Measurements from ENCODE around the gene NUP85.
"Not testable (repeated sequence)": the region's sequence is repeated elsewhere in the genome, so short reads cannot be mapped to it uniquely, and the experiment has no call there.

NUP85 gene

DNA sequence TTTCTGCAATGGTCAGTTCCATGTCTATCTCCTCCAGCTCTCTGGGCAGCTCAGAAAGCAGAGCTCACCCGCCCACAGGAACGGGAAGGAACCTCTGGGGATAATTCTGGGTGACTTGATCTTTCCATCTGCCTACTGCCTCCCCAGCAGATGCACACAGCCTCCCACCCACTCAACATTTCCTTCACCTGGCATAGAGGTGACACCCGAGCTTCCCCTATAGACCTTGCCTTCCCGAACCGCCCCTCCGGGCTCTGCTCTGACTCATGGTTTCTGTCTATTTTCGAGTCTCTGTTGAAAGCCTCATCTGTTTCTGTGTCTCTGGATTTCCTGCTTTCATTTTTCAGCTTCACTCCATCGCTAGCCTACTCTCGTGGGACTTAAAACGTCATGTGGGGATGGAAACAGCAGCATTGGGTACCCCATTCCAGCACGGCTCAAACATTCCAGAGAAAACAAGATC lies 44.6 kb downstream of the NUP85 start:
- H3K9ac ChIP-seq (ENCODE audit: low read length): no peak overlapping the region
- peak overlapping the region; percentile 4 for H3K27ac ChIP-seq (ENCODE audit: low read depth, low read length)
- no peak overlapping the region for H4K91ac ChIP-seq (ENCODE audit: low read depth, low read length)
- no peak overlapping the region for H2AK5ac ChIP-seq (ENCODE audit: low read length)
- peaks cover 14 to 16% of the 10 kb centered on the region in 2 experiments for H3K36me3 ChIP-seq (ENCODE audit: control insufficient read depth in 1 of 2, insufficient read depth in 2 of 2, low read length in 2 of 2)
- H2BK120ac ChIP-seq (ENCODE audit: insufficient read depth, low read length, poor library complexity): no peak overlapping the region
- no peaks in the 10 kb centered on the region for H3K27me3 ChIP-seq (ENCODE audit: insufficient read depth, low read length)
- no peak overlapping the region for H3K4ac ChIP-seq (ENCODE audit: low read depth, low read length)
- peaks cover 12 to 16% of the 10 kb centered on the region in 2 experiments for H3K4me1 ChIP-seq (ENCODE audit: control insufficient read depth in 1 of 2, insufficient read depth in 2 of 2, low read length in 2 of 2)
- H3K79me2 ChIP-seq (ENCODE audit: control insufficient read depth, insufficient read depth, low read length, poor library complexity): peaks cover 2% of the 10 kb centered on the region
- H3K18ac ChIP-seq (ENCODE audit: low read length): no peak overlapping the region
- no CpG with 5 or more reads among the region's 11 CpGs for WGBS (ENCODE audit: extremely low coverage, insufficient coverage, insufficient read length)
- H3K14ac ChIP-seq (ENCODE audit: low read length): no peak overlapping the region
- no peak overlapping the region for H2AFZ ChIP-seq (ENCODE audit: insufficient read depth, low read length, poor library complexity)
- DNase-seq: peak; percentile 60 to 73
- H2BK5ac ChIP-seq (ENCODE audit: low read depth, low read length, poor library complexity): no peak overlapping the region
- no peak overlapping the region for H3K4me3 ChIP-seq (ENCODE audit: low read depth, low read length)
- no peak overlapping the region for H2BK12ac ChIP-seq (ENCODE audit: low read length)
- no peaks in the 10 kb centered on the region for H3K79me1 ChIP-seq (ENCODE audit: low read length)
- no peak overlapping the region for H3K4me2 ChIP-seq (ENCODE audit: low read length)
- H3K9me3 ChIP-seq (ENCODE audit: insufficient read depth, low read depth, low read length): no peaks in the 10 kb centered on the region
- no peak overlapping the region for H3K23ac ChIP-seq (ENCODE audit: low read length)
- H4K12ac ChIP-seq (ENCODE audit: low read depth, low read length): no peak overlapping the region
- H4K8ac ChIP-seq (ENCODE audit: low read depth, low read length): no peak overlapping the region

DNA sequence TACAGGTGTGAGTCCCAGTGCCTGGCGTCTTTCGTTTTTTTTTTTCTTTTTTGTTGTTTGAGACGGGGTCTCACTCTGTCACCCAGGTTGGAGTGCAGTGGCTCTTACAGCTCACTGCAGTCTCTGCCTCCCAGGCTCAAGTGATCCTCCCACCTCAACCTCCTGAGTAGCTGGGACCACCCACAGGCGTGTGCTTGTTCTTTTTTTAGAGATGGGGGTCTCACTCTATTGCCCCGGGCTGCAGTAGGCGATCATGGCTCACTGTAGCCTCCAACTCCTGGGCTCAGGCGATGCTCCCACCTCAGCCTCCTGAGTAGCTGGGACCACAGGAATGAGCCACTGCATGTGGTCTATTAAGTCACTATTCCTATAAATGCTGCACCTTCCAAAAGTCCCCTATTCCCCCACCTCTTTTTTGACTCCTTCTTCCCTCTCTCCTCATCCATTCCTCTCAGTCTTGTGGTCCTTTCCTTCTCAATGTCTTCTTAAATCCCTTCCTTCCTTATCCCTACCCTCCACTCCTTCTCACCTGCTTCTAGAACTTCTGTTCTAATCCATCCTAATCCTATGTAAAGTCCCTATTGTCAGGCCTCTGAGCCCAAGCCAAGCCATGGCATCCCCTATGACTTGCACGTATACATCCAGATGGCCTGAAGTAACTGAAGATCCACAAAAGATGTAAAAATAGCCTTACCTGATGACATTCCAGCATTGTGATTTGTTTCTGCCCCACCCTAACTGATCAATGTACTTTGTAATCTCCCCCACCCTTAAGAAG lies 46.7 kb downstream of the NUP85 start:
- Histone ChIP-seq H2BK12ac (ENCODE audit: low read length) (no peak overlapping the region), H3K4ac (ENCODE audit: low read depth, low read length) (no peak overlapping the region), H3K9me3 (ENCODE audit: insufficient read depth, low read depth, low read length) (no peaks in the 10 kb centered on the region), H2AFZ (ENCODE audit: insufficient read depth, low read length, poor library complexity) (no peak overlapping the region), H2BK5ac (ENCODE audit: low read depth, low read length, poor library complexity) (no peak overlapping the region), H2BK120ac (ENCODE audit: insufficient read depth, low read length, poor library complexity) (no peak overlapping the region), H3K36me3 (ENCODE audit: control insufficient read depth in 1 of 2, insufficient read depth in 2 of 2, low read length in 2 of 2) (no peaks in the 10 kb centered on the region), H3K4me2 (ENCODE audit: low read length) (no peak overlapping the region), H3K23ac (ENCODE audit: low read length) (no peak overlapping the region), H3K18ac (ENCODE audit: low read length) (no peak overlapping the region), H3K4me3 (ENCODE audit: low read depth, low read length) (no peak overlapping the region), H3K79me2 (ENCODE audit: control insufficient read depth, insufficient read depth, low read length, poor library complexity) (peaks cover 2% of the 10 kb centered on the region), H4K12ac (ENCODE audit: low read depth, low read length) (no peak overlapping the region), H3K27me3 (ENCODE audit: insufficient read depth, low read length) (no peaks in the 10 kb centered on the region), H3K9ac (ENCODE audit: low read length) (no peak overlapping the region), H3K27ac (ENCODE audit: low read depth, low read length) (no peak overlapping the region), H3K79me1 (ENCODE audit: low read length) (no peaks in the 10 kb centered on the region), H4K8ac (ENCODE audit: low read depth, low read length) (no peak overlapping the region), H2AK5ac (ENCODE audit: low read length) (no peak overlapping the region), H3K4me1 (ENCODE audit: control insufficient read depth in 1 of 2, insufficient read depth in 2 of 2, low read length in 2 of 2) (peaks cover 6 to 12% of the 10 kb centered on the region in 2 experiments), H4K91ac (ENCODE audit: low read depth, low read length) (no peak overlapping the region), H3K14ac (ENCODE audit: low read length) (no peak overlapping the region)
- no peak for DNase-seq
- WGBS (ENCODE audit: extremely low coverage, insufficient coverage, insufficient read length): no CpG with 5 or more reads among the region's 8 CpGs

DNA sequence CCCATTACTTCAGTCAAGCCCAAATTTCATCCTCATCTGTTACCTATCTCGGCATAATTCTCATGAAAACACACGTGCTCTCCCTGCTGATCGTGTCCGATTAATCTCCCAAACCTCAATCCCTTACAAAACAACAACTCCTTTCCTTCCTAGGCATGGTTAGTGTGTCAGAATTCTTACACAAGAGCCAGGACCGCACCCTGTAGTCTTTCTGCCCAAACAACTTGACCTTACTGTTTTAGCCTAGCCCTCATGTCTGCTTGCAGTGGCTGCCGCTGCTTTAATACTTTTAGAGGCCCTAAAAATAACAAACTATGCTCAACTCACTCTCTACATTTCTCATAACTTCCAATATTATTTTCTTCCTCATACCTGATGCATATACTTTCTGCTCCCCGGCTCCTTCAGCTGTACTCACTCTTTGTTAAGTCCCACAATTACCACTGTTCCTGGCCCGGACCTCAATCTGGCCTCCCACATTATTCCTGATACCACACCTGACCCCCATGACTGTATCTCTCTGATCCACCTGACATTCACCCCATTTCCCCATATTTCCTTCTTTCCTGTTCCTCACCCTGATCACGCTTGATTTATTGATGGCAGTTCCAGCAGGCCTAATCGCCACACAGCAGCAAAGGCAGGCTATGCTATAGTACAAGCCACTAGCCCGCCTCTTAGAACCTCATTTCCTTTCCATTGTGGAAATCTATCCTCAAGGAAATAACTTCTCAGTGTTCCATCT lies 50.6 kb downstream of the NUP85 start:
- not testable (repeated sequence) for H2BK12ac ChIP-seq (ENCODE audit: low read length); H3K9me3 ChIP-seq (ENCODE audit: insufficient read depth, low read depth, low read length); H4K8ac ChIP-seq (ENCODE audit: low read depth, low read length); H2BK120ac ChIP-seq (ENCODE audit: insufficient read depth, low read length, poor library complexity); H2AFZ ChIP-seq (ENCODE audit: insufficient read depth, low read length, poor library complexity); H3K18ac ChIP-seq (ENCODE audit: low read length); H2BK5ac ChIP-seq (ENCODE audit: low read depth, low read length, poor library complexity); H3K4me1 ChIP-seq (ENCODE audit: control insufficient read depth in 1 of 2, insufficient read depth in 2 of 2, low read length in 2 of 2); H3K27ac ChIP-seq (ENCODE audit: low read depth, low read length); DNase-seq; H3K4me3 ChIP-seq (ENCODE audit: low read depth, low read length); H4K91ac ChIP-seq (ENCODE audit: low read depth, low read length); H3K14ac ChIP-seq (ENCODE audit: low read length); H3K36me3 ChIP-seq (ENCODE audit: control insufficient read depth in 1 of 2, insufficient read depth in 2 of 2, low read length in 2 of 2); H3K27me3 ChIP-seq (ENCODE audit: insufficient read depth, low read length); H4K12ac ChIP-seq (ENCODE audit: low read depth, low read length); H3K23ac ChIP-seq (ENCODE audit: low read length); H3K79me2 ChIP-seq (ENCODE audit: control insufficient read depth, insufficient read depth, low read length, poor library complexity); H3K79me1 ChIP-seq (ENCODE audit: low read length); H3K4ac ChIP-seq (ENCODE audit: low read depth, low read length); H3K9ac ChIP-seq (ENCODE audit: low read length); H2AK5ac ChIP-seq (ENCODE audit: low read length); H3K4me2 ChIP-seq (ENCODE audit: low read length)
- whole genome bisulfite sequencing (ENCODE audit: extremely low coverage, insufficient coverage, insufficient read length): no CpG with 5 or more reads among the region's 11 CpGs

DNA sequence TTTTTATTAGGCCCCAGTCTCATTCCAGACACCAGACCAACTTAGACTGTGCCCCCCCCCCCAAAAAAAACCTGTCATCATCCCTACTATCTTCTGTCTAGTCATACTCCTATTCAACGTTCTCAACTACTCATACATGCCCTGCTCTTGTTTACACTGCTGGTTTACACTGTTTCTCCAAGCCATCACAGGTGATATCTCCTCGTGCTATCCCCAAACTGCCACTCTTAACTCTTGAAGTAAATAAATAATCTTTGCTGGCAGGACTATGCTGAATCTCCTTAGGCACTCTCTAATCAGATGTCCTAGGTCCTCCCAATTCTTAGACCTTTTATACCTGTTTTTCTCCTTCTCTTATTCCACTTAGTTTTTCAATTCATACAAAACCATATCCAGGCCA lies 51.7 kb downstream of the NUP85 start:
- not testable (repeated sequence) for H3K4me3 ChIP-seq (ENCODE audit: low read depth, low read length); H2AK5ac ChIP-seq (ENCODE audit: low read length); H3K23ac ChIP-seq (ENCODE audit: low read length); H3K9me3 ChIP-seq (ENCODE audit: insufficient read depth, low read depth, low read length); H3K36me3 ChIP-seq (ENCODE audit: control insufficient read depth in 1 of 2, insufficient read depth in 2 of 2, low read length in 2 of 2); H3K4me1 ChIP-seq (ENCODE audit: control insufficient read depth in 1 of 2, insufficient read depth in 2 of 2, low read length in 2 of 2); H3K27ac ChIP-seq (ENCODE audit: low read depth, low read length); H4K12ac ChIP-seq (ENCODE audit: low read depth, low read length); H3K4me2 ChIP-seq (ENCODE audit: low read length); H3K9ac ChIP-seq (ENCODE audit: low read length); H4K8ac ChIP-seq (ENCODE audit: low read depth, low read length); DNase-seq; H2BK5ac ChIP-seq (ENCODE audit: low read depth, low read length, poor library complexity); H2AFZ ChIP-seq (ENCODE audit: insufficient read depth, low read length, poor library complexity); H3K18ac ChIP-seq (ENCODE audit: low read length); H4K91ac ChIP-seq (ENCODE audit: low read depth, low read length); H2BK12ac ChIP-seq (ENCODE audit: low read length); H3K14ac ChIP-seq (ENCODE audit: low read length); H3K4ac ChIP-seq (ENCODE audit: low read depth, low read length); H2BK120ac ChIP-seq (ENCODE audit: insufficient read depth, low read length, poor library complexity); H3K27me3 ChIP-seq (ENCODE audit: insufficient read depth, low read length)
- Histone ChIP-seq H3K79me2 (ENCODE audit: control insufficient read depth, insufficient read depth, low read length, poor library complexity) (peaks cover 11% of the 10 kb centered on the region), H3K79me1 (ENCODE audit: low read length) (peaks cover 12% of the 10 kb centered on the region)
- no CpG with 5 or more reads among the region's 2 CpGs for WGBS (ENCODE audit: extremely low coverage, insufficient coverage, insufficient read length)

All from trophoblast cell (in vitro differentiated cells and primary cell).